C4-2B (cell line): ENCODE results near the gene BAG1.

Experiments
- ZFX ChIP-seq: fragments of 450-650 bp; IDR thresholded peaks from 2 replicates; pipeline ENCODE4 v1.6.1; 2017
- TF ChIP-seq, protein P1 (sequence below): fragments of 450-650 bp; conservative IDR thresholded peaks from 2 replicates; pipeline ENCODE4 v1.5.1; 2017; ENCODE audit warnings: mild to moderate bottlenecking

- TF ChIP-seq, protein P1, sequence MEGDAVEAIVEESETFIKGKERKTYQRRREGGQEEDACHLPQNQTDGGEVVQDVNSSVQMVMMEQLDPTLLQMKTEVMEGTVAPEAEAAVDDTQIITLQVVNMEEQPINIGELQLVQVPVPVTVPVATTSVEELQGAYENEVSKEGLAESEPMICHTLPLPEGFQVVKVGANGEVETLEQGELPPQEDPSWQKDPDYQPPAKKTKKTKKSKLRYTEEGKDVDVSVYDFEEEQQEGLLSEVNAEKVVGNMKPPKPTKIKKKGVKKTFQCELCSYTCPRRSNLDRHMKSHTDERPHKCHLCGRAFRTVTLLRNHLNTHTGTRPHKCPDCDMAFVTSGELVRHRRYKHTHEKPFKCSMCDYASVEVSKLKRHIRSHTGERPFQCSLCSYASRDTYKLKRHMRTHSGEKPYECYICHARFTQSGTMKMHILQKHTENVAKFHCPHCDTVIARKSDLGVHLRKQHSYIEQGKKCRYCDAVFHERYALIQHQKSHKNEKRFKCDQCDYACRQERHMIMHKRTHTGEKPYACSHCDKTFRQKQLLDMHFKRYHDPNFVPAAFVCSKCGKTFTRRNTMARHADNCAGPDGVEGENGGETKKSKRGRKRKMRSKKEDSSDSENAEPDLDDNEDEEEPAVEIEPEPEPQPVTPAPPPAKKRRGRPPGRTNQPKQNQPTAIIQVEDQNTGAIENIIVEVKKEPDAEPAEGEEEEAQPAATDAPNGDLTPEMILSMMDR, result no peak
- TF ChIP-seq ZFX, result no peak
These were observed 23.7 kb upstream of the BAG1 start for GRCh38 chr9:33288235-33288634.
